ENCODE measurements around the gene LIAS.
A peak's percentile ranks its signal among the peaks of the same experiment; 100 is the strongest.
"Not testable (repeated sequence)": the region's sequence is repeated elsewhere in the genome, so short reads cannot be mapped to it uniquely, and the experiment has no call there.

LIAS gene

GRCh38 chr4:39497909-39498726, 39.3 kb downstream of the LIAS start:
- DNase-seq (ENCODE audit: low read depth) = no peak

GRCh38 chr4:39498727-39499020, 39.8 kb downstream of the LIAS start:
- DNase-seq (ENCODE audit: low read depth) = no peak

- no peak for DNase-seq (ENCODE audit: low read depth)
These were observed 43.3 kb downstream of the LIAS start for GRCh38 chr4:39502019-39502663.

- DNase-seq (ENCODE audit: low read depth) = not testable (repeated sequence)
These were observed 43.8 kb downstream of the LIAS start for GRCh38 chr4:39502664-39503035.

- DNase-seq (ENCODE audit: low read depth) = no peak
These were observed 45.7 kb downstream of the LIAS start for GRCh38 chr4:39504538-39504937.

- no peak for DNase-seq (ENCODE audit: low read depth)
These were observed 46.7 kb downstream of the LIAS start for GRCh38 chr4:39505581-39505980.

GRCh38 chr4:39510348-39510929, 51.6 kb downstream of the LIAS start:
- no peak for DNase-seq (ENCODE audit: low read depth)

- DNase-seq (ENCODE audit: low read depth) = not testable (repeated sequence)
These were observed 55.4 kb downstream of the LIAS start for GRCh38 chr4:39514266-39514665.

GRCh38 chr4:39514888-39515401, 56.1 kb downstream of the LIAS start:
- DNase-seq (ENCODE audit: low read depth) = no peak

- not testable (repeated sequence) for DNase-seq (ENCODE audit: low read depth)
These were observed 57.0 kb downstream of the LIAS start for GRCh38 chr4:39515669-39516401.

- DNase-seq (ENCODE audit: low read depth) = no peak
These were observed 57.6 kb downstream of the LIAS start for GRCh38 chr4:39516407-39516966.

GRCh38 chr4:39518484-39518883, 59.6 kb downstream of the LIAS start:
- no peak for DNase-seq (ENCODE audit: low read depth)

GRCh38 chr4:39521253-39521919, 62.5 kb downstream of the LIAS start:
- no peak for DNase-seq (ENCODE audit: low read depth)

GRCh38 chr4:39522068-39522467, 63.2 kb downstream of the LIAS start:
- no peak for DNase-seq (ENCODE audit: low read depth)

- no peak for DNase-seq (ENCODE audit: low read depth)
These were observed 65.5 kb downstream of the LIAS start for GRCh38 chr4:39524161-39524957.

GRCh38 chr4:39525822-39526690, 67.2 kb downstream of the LIAS start:
- DNase-seq (ENCODE audit: low read depth) = no peak

- peak; percentile 11 for DNase-seq (ENCODE audit: low read depth)
These were observed 68.0 kb downstream of the LIAS start for GRCh38 chr4:39526765-39527295.

- peak; percentile 85 for DNase-seq (ENCODE audit: low read depth)
These were observed 68.6 kb downstream of the LIAS start, which contains the start of gene UGDH for GRCh38 chr4:39527296-39528060. UGDH (minus strand) TSS chr4:39527439; CDS start chr4:39521512, 5,927 bp downstream.

GRCh38 chr4:39528061-39528465, 69.2 kb downstream of the LIAS start:
- DNase-seq (ENCODE audit: low read depth) = no peak

All from stimulated activated CD8-positive, alpha-beta memory T cell treated with anti-CD3 and anti-CD28 coated beads, Interleukin-4, amount 100 ng/mL, for 24 hours (primary cell).